ENCODE results near the gene SLC38A2.

DNA sequence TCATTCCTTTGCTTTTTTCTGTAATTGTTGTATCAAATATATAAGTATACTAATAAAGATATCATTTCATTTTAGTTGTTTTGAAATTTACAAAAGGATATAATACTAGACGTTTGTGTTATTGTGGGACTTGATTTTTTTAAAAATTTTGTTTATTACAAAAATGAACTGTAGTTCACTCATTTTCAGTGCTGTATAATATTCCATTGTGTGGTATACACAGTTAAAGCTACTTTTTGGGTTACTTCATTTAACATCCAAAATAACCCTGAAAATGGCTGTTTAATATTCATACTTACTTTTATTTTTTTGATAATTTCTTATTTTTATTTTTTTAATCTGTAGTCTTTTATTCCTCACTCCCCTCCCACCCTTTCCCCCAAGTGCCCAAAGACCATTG, 21.4 kb downstream of the SLC38A2 start:
- TF ChIP-seq, protein P1, sequence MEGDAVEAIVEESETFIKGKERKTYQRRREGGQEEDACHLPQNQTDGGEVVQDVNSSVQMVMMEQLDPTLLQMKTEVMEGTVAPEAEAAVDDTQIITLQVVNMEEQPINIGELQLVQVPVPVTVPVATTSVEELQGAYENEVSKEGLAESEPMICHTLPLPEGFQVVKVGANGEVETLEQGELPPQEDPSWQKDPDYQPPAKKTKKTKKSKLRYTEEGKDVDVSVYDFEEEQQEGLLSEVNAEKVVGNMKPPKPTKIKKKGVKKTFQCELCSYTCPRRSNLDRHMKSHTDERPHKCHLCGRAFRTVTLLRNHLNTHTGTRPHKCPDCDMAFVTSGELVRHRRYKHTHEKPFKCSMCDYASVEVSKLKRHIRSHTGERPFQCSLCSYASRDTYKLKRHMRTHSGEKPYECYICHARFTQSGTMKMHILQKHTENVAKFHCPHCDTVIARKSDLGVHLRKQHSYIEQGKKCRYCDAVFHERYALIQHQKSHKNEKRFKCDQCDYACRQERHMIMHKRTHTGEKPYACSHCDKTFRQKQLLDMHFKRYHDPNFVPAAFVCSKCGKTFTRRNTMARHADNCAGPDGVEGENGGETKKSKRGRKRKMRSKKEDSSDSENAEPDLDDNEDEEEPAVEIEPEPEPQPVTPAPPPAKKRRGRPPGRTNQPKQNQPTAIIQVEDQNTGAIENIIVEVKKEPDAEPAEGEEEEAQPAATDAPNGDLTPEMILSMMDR (IDR thresholded peaks at IDR 0.05), result no peak
- TF ChIP-seq ZFX (IDR thresholded peaks at IDR 0.05; ENCODE audit: borderline replicate concordance), result no peak
